Measurements from ENCODE around the gene BRD2.
A peak's percentile ranks its signal among the peaks of the same experiment; 100 is the strongest.

BRD2 gene

GRCh38 chr6:32950010-32950409, 18.4 kb upstream of the BRD2 start:
- no peak for DNase-seq

- DNase-seq, result no peak
Observed at GRCh38 chr6:32950449-32950848, 17.9 kb upstream of the BRD2 start.

GRCh38 chr6:32952817-32953739, 15.3 kb upstream of the BRD2 start, which contains the start of gene HLA-DMA:
HLA-DMA (minus strand) TSS chr6:32953097; CDS start chr6:32953036, 61 bp downstream.
- peak; percentile 45 to 72 for DNase-seq

GRCh38 chr6:32953775-32954174, 14.6 kb upstream of the BRD2 start:
- DNase-seq, result no peak

- no peak for DNase-seq
Observed at GRCh38 chr6:32954267-32954666, 14.1 kb upstream of the BRD2 start.

- DNase-seq, result peak in 1 of 2 experiments; percentile 16
Observed at GRCh38 chr6:32954986-32955802, 13.2 kb upstream of the BRD2 start.

GRCh38 chr6:32956176-32956575, 12.2 kb upstream of the BRD2 start:
- no peak for DNase-seq

GRCh38 chr6:32960563-32960962, 7.8 kb upstream of the BRD2 start:
- no peak for DNase-seq

- DNase-seq, result no peak
Observed at GRCh38 chr6:32962213-32962826, 6.1 kb upstream of the BRD2 start.

GRCh38 chr6:32963866-32964265, 4.5 kb upstream of the BRD2 start:
- no peak for DNase-seq

GRCh38 chr6:32964776-32965175, 3.6 kb upstream of the BRD2 start:
- no peak for DNase-seq

GRCh38 chr6:32967151-32968091, 973 bp upstream of the BRD2 start:
- peak; percentile 84 to 88 for DNase-seq

- peak; percentile 70 to 85 for DNase-seq
Observed at GRCh38 chr6:32968867-32969684, 682 bp downstream of the BRD2 start.

GRCh38 chr6:32969685-32970412, 1.5 kb downstream of the BRD2 start:
- peak; percentile 61 to 80 for DNase-seq

GRCh38 chr6:32970413-32971241, 2.2 kb downstream of the BRD2 start:
- peak; percentile 75 to 77 for DNase-seq

GRCh38 chr6:32971242-32971580, 2.8 kb downstream of the BRD2 start:
- DNase-seq, result no peak

- DNase-seq, result peak; percentile 100
Observed at GRCh38 chr6:32971581-32972352, 3.4 kb downstream of the BRD2 start.

GRCh38 chr6:32972353-32973143, 4.2 kb downstream of the BRD2 start:
- peak in 1 of 2 experiments; percentile 63 for DNase-seq
